H1 (cell line): Measurements from ENCODE around the gene NUP188.

ENCODE experiments used
- EZH2 ChIP-seq: fragments of 200-600 bp; sonication (generic); IDR thresholded peaks from 2 replicates; pipeline ENCODE4 v1.7.1; 2012; ENCODE audit warnings: low read depth, mild to moderate bottlenecking, moderate library complexity, low read length, inconsistent platforms; ENCODE audit not compliant: severe bottlenecking
- NRF1 ChIP-seq: IDR thresholded peaks from 2 replicates; pipeline ENCODE4 v1.6.1; 2011; ENCODE audit warnings: mild to moderate bottlenecking, low read depth, low read length, improper control_type of control experiment
- POLR2AphosphoS5 ChIP-seq: IDR thresholded peaks from 2 replicates; pipeline ENCODE4 v1.6.1; 2011; ENCODE audit warnings: low read depth, low read length
- TF ChIP-seq, protein P1 (sequence below), 3 experiments: IDR thresholded peaks; 1 replicate in 2 of 3; 2 replicates in 1 of 3; pipeline versions ENCODE4 v1.5.1 to v1.6.1; 2011; ENCODE audit warnings: low read length in 3 of 3, mild to moderate bottlenecking in 3 of 3, inconsistent platforms in 2 of 3, low read depth in 1 of 3, moderate library complexity in 1 of 3; ENCODE audit not compliant: insufficient read depth in 1 of 3; ENCODE audit errors: control extremely low read depth in 1 of 3

DNA sequence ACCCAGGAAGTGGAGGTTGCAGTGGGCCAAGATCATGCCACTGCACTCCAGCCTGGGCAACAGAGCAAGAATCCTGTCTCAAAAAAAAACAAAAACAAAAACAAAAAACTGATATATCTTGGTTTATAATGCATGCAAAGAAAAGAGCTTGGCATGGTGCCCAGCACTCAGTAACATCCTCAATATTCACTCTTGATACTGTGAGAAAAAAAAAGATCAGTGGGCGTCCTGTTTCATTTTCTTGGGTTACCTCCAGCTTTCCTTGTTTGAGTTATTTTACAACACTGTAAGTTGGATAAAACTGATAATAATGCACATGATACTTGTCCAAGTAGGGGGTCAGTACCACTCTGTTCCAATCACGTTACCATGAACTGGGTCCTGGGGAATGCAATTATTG lies 18.9 kb upstream of the NUP188 start:
- TF ChIP-seq EZH2 (no peak), NRF1 (no peak), POLR2AphosphoS5 (no peak)
- TF ChIP-seq, protein P1, sequence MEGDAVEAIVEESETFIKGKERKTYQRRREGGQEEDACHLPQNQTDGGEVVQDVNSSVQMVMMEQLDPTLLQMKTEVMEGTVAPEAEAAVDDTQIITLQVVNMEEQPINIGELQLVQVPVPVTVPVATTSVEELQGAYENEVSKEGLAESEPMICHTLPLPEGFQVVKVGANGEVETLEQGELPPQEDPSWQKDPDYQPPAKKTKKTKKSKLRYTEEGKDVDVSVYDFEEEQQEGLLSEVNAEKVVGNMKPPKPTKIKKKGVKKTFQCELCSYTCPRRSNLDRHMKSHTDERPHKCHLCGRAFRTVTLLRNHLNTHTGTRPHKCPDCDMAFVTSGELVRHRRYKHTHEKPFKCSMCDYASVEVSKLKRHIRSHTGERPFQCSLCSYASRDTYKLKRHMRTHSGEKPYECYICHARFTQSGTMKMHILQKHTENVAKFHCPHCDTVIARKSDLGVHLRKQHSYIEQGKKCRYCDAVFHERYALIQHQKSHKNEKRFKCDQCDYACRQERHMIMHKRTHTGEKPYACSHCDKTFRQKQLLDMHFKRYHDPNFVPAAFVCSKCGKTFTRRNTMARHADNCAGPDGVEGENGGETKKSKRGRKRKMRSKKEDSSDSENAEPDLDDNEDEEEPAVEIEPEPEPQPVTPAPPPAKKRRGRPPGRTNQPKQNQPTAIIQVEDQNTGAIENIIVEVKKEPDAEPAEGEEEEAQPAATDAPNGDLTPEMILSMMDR (IDR thresholded peaks at IDR 0.05; ENCODE audit: control extremely low read depth in 1 of 3, insufficient read depth in 1 of 3, low read depth in 1 of 3, low read length in 3 of 3), result no peak
